Neural crest cell (in vitro differentiated cells): Measurements from ENCODE around the gene ERBB2. TPM values are rescaled to one million over a fixed set of nuclear protein-coding genes. Genes with fewer than 3 reads are reported as not detected.

Source experiments
- DNase-seq: peaks from one replicate; pipeline ENCODE4 v3.0.0; 2021; ENCODE audit warnings: low read depth, mixed read lengths, low spot score
- H3K27ac Mint-ChIP-seq: one replicate; pipeline ENCODE4 v1.8.0; 2021; ENCODE audit warnings: mild to moderate bottlenecking, mixed read lengths; ENCODE audit not compliant: unreplicated experiment
- H3K27me3 Mint-ChIP-seq: 2 replicates; pipeline ENCODE4 v1.8.0; 2021; ENCODE audit warnings: low read depth, mild to moderate bottlenecking, mixed read lengths
- H3K36me3 Mint-ChIP-seq: 2 replicates; pipeline ENCODE4 v1.8.0; 2021; ENCODE audit warnings: low read depth, mild to moderate bottlenecking, mixed read lengths
- H3K4me1 Mint-ChIP-seq: 2 replicates; pipeline ENCODE4 v1.8.0; 2021; ENCODE audit warnings: mixed read lengths
- H3K4me3 Mint-ChIP-seq: one replicate; pipeline ENCODE4 v1.8.0; 2021; ENCODE audit warnings: mild to moderate bottlenecking, mixed read lengths
- H3K9me3 Mint-ChIP-seq: 2 replicates; pipeline ENCODE4 v1.8.0; 2021; ENCODE audit warnings: mixed read lengths
- long read RNA-seq: library from polyadenylated mRNA; unstranded; transcript quantifications from one replicate; pipeline ENCODE4 v2.0.0, GENCODE V29; 2020
- total RNA-seq: library from RNA; stranded (reverse); gene quantifications from 2 replicates; pipeline ENCODE4 v1.2.1, GENCODE V29; 2021
- TF ChIP-seq, protein P1 (sequence below): fragments of 200-600 bp; sonication (generic); conservative IDR thresholded peaks from 2 replicates; pipeline ENCODE4 v1.5.0; 2021; ENCODE audit warnings: antibody characterized with exemption, mild to moderate bottlenecking

The ERBB2 gene
- total RNA-seq, result 78.4 and 82.9 TPM in 2 replicates
- long read RNA-seq, partial matches to known transcripts, result 1 of 1 reads
- long read RNA-seq, other reads (novel, unspliced or antisense), result 0 of 1 reads

- DNase-seq, result peak; percentile 42
- TF ChIP-seq, protein P1, sequence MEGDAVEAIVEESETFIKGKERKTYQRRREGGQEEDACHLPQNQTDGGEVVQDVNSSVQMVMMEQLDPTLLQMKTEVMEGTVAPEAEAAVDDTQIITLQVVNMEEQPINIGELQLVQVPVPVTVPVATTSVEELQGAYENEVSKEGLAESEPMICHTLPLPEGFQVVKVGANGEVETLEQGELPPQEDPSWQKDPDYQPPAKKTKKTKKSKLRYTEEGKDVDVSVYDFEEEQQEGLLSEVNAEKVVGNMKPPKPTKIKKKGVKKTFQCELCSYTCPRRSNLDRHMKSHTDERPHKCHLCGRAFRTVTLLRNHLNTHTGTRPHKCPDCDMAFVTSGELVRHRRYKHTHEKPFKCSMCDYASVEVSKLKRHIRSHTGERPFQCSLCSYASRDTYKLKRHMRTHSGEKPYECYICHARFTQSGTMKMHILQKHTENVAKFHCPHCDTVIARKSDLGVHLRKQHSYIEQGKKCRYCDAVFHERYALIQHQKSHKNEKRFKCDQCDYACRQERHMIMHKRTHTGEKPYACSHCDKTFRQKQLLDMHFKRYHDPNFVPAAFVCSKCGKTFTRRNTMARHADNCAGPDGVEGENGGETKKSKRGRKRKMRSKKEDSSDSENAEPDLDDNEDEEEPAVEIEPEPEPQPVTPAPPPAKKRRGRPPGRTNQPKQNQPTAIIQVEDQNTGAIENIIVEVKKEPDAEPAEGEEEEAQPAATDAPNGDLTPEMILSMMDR, result no peak
- H3K27ac Mint-ChIP-seq, result peak within 1 kb of the TSS; percentile 93
Observed at GRCh38 chr17:39699818-39700147, at the start of gene ERBB2. Gene ERBB2, plus strand, starts transcription at chr17:39700064. Its CDS starts 175 bp downstream, at chr17:39700239.

DNA sequence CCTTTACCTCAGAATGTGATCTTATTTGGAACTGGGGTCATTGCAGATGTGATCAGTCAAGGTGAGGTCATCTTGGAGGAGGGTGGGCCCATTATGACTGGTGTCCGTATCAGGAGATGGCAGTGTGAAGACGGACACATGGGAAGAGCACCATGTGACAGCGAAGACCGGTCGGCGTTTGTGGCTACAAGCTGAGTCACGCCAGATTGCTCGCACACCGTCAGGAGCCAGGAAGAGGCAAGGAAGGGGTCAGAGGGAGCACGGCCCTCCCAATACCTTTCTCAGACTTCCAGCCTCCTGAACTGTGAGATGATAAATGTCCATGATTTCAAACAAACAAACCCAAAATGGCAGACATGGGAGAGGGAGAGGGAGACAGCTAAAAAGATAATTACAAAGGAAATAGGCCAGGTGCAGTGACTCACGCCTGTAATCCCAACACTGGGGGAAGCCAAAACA is 49.7 kb upstream of the ERBB2 start:
- Mint-ChIP-seq H3K36me3 (peaks cover 3% of the 10 kb centered on the region), H3K27ac (no peak overlapping the region), H3K27me3 (no peaks in the 10 kb centered on the region), H3K4me3 (no peak overlapping the region), H3K9me3 (no peaks in the 10 kb centered on the region), H3K4me1 (peaks cover 49% of the 10 kb centered on the region)
- TF ChIP-seq, protein P1, result no peak
- DNase-seq, result no peak

More at GRCh38 chr17:39699818-39700147, at the start of gene ERBB2:
- Mint-ChIP-seq H3K27me3 (peaks cover 3% of the 10 kb centered on the region), H3K9me3 (no peaks in the 10 kb centered on the region), H3K4me3 (peak within 1 kb of the TSS; percentile 96), H3K36me3 (no peaks in the 10 kb centered on the region), H3K4me1 (peaks cover 74% of the 10 kb centered on the region)

GRCh38 chr17:39651923-39652586 is 47.8 kb upstream of the ERBB2 start:
- Mint-ChIP-seq H3K36me3 (peaks cover 3% of the 10 kb centered on the region), H3K4me1 (peaks cover 48% of the 10 kb centered on the region), H3K27ac (peak overlapping the region; percentile 85), H3K4me3 (peak overlapping the region; percentile 29), H3K9me3 (no peaks in the 10 kb centered on the region), H3K27me3 (no peaks in the 10 kb centered on the region)
- no peak for DNase-seq
- TF ChIP-seq, protein P1, result no peak

DNA sequence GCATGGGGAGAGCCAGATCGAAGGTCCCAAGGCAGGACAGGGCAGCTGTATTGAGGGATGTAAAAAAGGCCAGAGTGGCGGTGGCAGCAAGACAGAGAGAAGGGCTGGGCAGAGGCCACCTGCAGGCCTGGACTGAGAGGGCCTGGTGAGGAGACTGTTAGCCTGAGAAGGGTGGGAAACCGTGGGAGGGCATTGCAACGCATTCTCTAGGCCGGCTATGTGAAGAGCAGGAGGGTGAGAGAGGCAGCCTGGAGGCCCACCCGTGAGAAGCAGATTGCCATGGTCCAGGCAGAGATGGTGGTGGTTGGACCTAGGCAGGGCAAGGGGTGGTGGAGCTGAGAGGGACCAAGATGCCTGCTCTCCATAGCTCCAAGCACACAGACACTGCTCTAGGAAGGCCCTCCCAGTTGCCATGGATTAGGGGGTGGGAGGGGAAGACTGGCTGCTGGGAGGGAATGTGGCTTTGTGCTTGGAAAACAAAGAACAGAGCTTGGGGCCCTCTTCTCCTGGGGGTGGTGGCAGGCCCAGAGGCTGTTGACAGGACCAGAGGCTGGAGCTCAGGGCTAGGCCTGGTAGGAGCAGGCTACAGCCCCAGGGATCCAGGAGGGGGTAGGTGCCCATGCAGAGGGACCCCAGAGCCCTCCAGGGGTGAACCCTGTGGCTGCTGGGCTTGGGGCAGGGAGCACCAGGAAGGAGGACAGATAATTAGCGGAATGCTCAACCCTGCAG is 47.1 kb upstream of the ERBB2 start:
- Mint-ChIP-seq H3K36me3 (peaks cover 3% of the 10 kb centered on the region), H3K27me3 (no peaks in the 10 kb centered on the region), H3K4me1 (peaks cover 48% of the 10 kb centered on the region), H3K4me3 (peak overlapping the region; percentile 29), H3K27ac (peak overlapping the region; percentile 85), H3K9me3 (no peaks in the 10 kb centered on the region)
- TF ChIP-seq, protein P1, result no peak
- DNase-seq, result no peak

DNA sequence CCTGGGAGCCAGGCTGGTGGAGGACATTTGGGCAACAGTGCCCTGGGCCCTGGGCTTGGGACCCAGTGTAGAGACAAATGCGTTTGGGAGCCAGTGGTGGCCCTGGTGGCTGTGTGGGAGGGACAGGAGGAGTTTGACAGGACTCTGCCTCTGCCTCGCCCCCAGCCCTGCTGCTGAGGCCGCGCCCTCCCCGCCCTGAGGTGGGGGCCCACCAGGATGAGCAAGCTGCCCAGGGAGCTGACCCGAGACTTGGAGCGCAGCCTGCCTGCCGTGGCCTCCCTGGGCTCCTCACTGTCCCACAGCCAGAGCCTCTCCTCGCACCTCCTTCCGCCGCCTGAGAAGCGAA is 46.6 kb upstream of the ERBB2 start:
- Mint-ChIP-seq H3K4me3 (no peak overlapping the region), H3K36me3 (peaks cover 3% of the 10 kb centered on the region), H3K4me1 (peaks cover 48% of the 10 kb centered on the region), H3K9me3 (no peaks in the 10 kb centered on the region), H3K27me3 (no peaks in the 10 kb centered on the region), H3K27ac (peak overlapping the region; percentile 85)
- DNase-seq, result no peak
- TF ChIP-seq, protein P1, result no peak
